Measurements from ENCODE around the gene IRF9.

The IRF9 gene

GRCh38 chr14:24126939-24127338 lies 34.1 kb upstream of the IRF9 start (continued):
- TF ChIP-seq CSRNP3 (CRISPR knock-in tag; IDR thresholded peaks at IDR 0.05) (no peak), CREB5 (CRISPR knock-in tag; IDR thresholded peaks at IDR 0.05; ENCODE audit: low read depth) (no peak), ISL1 (CRISPR knock-in tag; IDR thresholded peaks at IDR 0.05) (no peak), TCF4 (CRISPR knock-in tag; IDR thresholded peaks at IDR 0.05; ENCODE audit: borderline replicate concordance) (no peak), ZFP3 (CRISPR knock-in tag; IDR thresholded peaks at IDR 0.05) (no peak), ZNF8 (CRISPR knock-in tag; IDR thresholded peaks at IDR 0.05) (no peak)

- TF ChIP-seq ZFP30 (CRISPR knock-in tag; IDR thresholded peaks at IDR 0.05) (no peak), ZNF565 (CRISPR knock-in tag; conservative IDR thresholded peaks at IDR 0.05; ENCODE audit: low read depth) (no peak), BACH2 (CRISPR knock-in tag; IDR thresholded peaks at IDR 0.05; ENCODE audit: borderline replicate concordance) (no peak), CSDC2 (CRISPR knock-in tag; IDR thresholded peaks at IDR 0.05) (no peak), GLIS3 (CRISPR knock-in tag; IDR thresholded peaks at IDR 0.05) (no peak)
- ATAC-seq, result no peak
Measured at GRCh38 chr14:24127673-24128072, 33.4 kb upstream of the IRF9 start.

DNA sequence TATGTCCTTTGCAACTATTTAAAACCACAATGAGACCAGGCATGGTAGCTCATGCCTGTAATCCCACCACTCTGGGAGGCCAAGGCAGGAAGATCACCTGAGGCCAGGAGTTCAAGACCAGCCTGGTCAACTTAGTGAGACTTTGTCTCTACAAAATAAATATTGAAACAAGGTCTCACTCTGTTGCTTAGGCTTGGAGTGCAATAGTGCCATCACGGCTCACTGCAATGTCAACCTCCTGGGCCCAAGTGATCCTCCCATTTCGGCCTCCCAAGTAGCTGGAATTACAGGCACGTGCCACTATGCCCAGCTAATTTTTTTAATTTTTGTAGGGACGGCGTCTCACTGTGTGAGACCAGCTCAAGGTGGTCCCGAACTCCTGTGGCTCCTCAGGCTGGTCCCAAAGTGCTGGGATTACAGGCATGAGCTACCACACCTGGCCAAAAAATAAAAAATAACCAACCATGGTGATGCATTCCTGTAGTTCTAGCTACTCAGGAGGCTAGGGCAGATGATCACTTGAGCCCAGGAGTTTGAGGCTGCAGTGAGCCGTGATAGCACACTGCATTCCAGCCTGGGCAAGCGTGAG lies 31.6 kb upstream of the IRF9 start:
- no peak for TF ChIP-seq SNAI2 (CRISPR knock-in tag; IDR thresholded peaks at IDR 0.05)
- no peak for TF ChIP-seq ZFP3 (CRISPR knock-in tag; IDR thresholded peaks at IDR 0.05)
- no peak for ATAC-seq

DNA sequence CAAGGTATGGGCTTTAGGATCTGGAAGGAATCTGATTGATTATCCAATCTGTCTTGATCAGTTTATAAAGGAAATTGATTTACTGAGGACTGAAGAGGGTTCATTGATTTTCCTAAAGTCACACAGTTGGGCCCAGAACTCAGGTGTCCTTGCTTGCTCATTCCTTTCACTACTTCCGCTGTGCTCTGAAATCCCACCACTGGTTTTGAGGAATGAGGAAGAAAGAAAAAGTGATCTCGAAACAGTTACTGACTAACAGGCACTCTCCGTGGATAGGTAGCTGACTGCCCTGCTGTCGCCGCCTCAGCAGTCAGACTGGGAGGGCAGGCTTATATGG lies 30.7 kb upstream of the IRF9 start, which contains the start of gene FITM1:
TSS of gene FITM1 (plus strand) at position 280 of the 337 bp plus-strand sequence. CDS start 905 bp downstream, outside the sequence.
- no peak for ATAC-seq
- TF ChIP-seq OSR1 (CRISPR knock-in tag; IDR thresholded peaks at IDR 0.05), result no peak
- TF ChIP-seq TSHZ2 (CRISPR knock-in tag; IDR thresholded peaks at IDR 0.05), result no peak
- no peak for TF ChIP-seq ZFP3 (CRISPR knock-in tag; IDR thresholded peaks at IDR 0.05)
- no peak for TF ChIP-seq GLIS3 (CRISPR knock-in tag; IDR thresholded peaks at IDR 0.05)
- no peak for TF ChIP-seq CSDC2 (CRISPR knock-in tag; IDR thresholded peaks at IDR 0.05)
- TF ChIP-seq, protein P1, sequence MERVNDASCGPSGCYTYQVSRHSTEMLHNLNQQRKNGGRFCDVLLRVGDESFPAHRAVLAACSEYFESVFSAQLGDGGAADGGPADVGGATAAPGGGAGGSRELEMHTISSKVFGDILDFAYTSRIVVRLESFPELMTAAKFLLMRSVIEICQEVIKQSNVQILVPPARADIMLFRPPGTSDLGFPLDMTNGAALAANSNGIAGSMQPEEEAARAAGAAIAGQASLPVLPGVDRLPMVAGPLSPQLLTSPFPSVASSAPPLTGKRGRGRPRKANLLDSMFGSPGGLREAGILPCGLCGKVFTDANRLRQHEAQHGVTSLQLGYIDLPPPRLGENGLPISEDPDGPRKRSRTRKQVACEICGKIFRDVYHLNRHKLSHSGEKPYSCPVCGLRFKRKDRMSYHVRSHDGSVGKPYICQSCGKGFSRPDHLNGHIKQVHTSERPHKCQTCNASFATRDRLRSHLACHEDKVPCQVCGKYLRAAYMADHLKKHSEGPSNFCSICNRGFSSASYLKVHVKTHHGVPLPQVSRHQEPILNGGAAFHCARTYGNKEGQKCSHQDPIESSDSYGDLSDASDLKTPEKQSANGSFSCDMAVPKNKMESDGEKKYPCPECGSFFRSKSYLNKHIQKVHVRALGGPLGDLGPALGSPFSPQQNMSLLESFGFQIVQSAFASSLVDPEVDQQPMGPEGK (CRISPR knock-in tag; IDR thresholded peaks at IDR 0.05; ENCODE audit: borderline replicate concordance), result no peak
- TF ChIP-seq ESRRG (CRISPR knock-in tag; IDR thresholded peaks at IDR 0.05), result no peak
- TF ChIP-seq RARB (CRISPR knock-in tag; IDR thresholded peaks at IDR 0.05), result no peak
- TF ChIP-seq ZNF8 (CRISPR knock-in tag; IDR thresholded peaks at IDR 0.05), result no peak
- no peak for TF ChIP-seq ARNTL (CRISPR knock-in tag; IDR thresholded peaks at IDR 0.05; ENCODE audit: borderline replicate concordance, low read depth)
- TF ChIP-seq ISL1 (CRISPR knock-in tag; IDR thresholded peaks at IDR 0.05), result no peak

- no peak for ATAC-seq
- no peak for TF ChIP-seq ZNF70 (CRISPR knock-in tag; IDR thresholded peaks at IDR 0.05)
- TF ChIP-seq ZNF8 (CRISPR knock-in tag; IDR thresholded peaks at IDR 0.05), result no peak
- TF ChIP-seq PPARA (CRISPR knock-in tag; IDR thresholded peaks at IDR 0.05; ENCODE audit: borderline replicate concordance), result no peak
- no peak for TF ChIP-seq TCF4 (CRISPR knock-in tag; IDR thresholded peaks at IDR 0.05; ENCODE audit: borderline replicate concordance)
- TF ChIP-seq ZNF565 (CRISPR knock-in tag; conservative IDR thresholded peaks at IDR 0.05; ENCODE audit: low read depth), result no peak
- no peak for TF ChIP-seq ZC3H10 (CRISPR knock-in tag; IDR thresholded peaks at IDR 0.05)
- no peak for TF ChIP-seq GLIS3 (CRISPR knock-in tag; IDR thresholded peaks at IDR 0.05)
- TF ChIP-seq ESRRG (CRISPR knock-in tag; IDR thresholded peaks at IDR 0.05), result no peak
- TF ChIP-seq POU6F1 (CRISPR knock-in tag; IDR thresholded peaks at IDR 0.05; ENCODE audit: borderline replicate concordance, low read depth), result no peak
- no peak for TF ChIP-seq ARNTL (CRISPR knock-in tag; IDR thresholded peaks at IDR 0.05; ENCODE audit: borderline replicate concordance, low read depth)
- TF ChIP-seq, protein P1 (CRISPR knock-in tag; IDR thresholded peaks at IDR 0.05; ENCODE audit: borderline replicate concordance), result no peak
- no peak for TF ChIP-seq RARB (CRISPR knock-in tag; IDR thresholded peaks at IDR 0.05)
Measured at GRCh38 chr14:24130717-24131548, 30.1 kb upstream of the IRF9 start.
